CD4-positive, alpha-beta T cell treated with Interleukin-17A for 4 hours (primary cell): ENCODE results near the gene SNX15.

Experiments used
- DNase-seq: peaks from one replicate; pipeline ENCODE4 v3.0.0-alpha.2; 2020; ENCODE audit warnings: mixed read lengths

The SNX15 gene

DNA sequence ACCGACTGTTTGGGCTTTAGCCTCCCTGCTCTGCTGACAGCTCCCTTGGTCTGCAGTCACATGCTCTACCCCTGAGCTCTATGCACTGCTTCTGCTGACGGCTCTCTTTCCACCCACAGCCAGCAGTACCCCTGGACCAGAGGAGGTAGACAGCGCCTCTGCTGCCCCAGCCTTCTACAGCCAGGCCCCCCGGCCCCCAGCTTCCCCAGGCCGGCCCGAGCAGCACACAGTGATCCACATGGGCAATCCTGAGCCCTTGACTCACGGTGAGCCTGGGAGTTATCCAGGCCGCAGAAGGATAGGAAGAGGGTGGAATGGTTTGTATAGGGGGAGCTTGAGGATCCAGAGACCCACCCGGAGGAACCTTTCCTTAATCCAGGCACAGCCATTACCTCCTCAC is 59.6 kb downstream of the SNX15 start:
- no peak for DNase-seq

DNA sequence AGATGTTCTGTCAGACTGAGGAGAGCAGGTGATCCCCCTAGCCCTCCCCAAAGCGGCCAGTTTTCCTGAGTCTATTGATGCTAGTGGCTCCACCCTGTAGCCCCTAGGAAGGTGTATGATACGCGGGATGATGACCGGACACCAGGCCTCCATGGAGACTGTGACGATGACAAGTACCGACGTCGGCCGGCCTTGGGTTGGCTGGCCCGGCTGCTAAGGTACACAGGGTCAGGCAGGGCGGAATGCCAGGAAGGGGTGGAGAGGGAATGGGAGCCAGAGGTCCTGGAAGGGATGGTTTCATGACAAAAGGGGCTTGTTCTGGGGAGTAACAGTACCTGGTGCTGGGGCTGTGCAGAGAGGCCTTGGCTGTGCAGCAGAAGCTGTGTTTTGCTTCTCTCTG is 60.0 kb downstream of the SNX15 start:
- DNase-seq, result no peak

DNA sequence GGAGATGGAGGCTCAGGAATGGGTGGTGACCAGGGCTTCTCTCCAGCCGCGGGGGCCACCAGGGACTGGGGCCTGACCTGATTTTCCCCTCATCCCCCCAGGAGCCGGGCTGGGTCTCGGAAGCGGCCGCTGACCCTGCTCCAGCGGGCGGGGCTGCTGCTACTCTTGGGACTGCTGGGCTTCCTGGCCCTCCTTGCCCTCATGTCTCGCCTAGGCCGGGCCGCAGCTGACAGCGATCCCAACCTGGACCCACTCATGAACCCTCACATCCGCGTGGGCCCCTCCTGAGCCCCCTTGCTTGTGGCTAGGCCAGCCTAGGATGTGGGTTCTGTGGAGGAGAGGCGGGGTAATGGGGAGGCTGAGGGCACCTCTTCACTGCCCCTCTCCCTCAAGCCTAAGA is 60.6 kb downstream of the SNX15 start:
- no peak for DNase-seq

DNA sequence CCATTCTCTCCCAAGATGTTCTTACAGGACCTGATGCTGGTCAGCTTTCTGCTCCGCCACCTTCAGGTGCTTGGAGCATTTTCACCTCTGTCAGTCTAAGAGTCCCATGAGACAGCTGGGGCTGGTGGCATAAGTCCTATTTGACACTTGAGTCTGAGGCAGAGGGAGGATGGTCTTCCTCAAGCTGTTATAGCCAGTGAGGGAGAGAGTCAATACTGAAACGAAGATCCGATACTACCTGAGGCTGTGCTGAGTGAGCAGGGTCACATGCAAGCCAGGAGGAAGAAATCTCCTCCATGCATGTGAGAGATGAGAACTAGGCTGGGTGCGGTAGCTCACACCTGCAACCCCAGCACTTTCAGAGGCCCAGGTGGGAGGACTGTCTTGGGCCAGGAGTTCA is 62.4 kb downstream of the SNX15 start:
- DNase-seq, result no peak
